Prostate gland (tissue), 2 donors: ENCODE results near the gene CXADR. TPM values are rescaled to one million over a fixed set of nuclear protein-coding genes. Genes with fewer than 3 reads are reported as not detected.

ENCODE experiments used
- DNase-seq: peaks from one replicate; pipeline ENCODE4 v3.0.0-alpha.2; 2019; ENCODE audit warnings: low spot score
- H3K27ac ChIP-seq, 2 donors: fragments of 200-600 bp; sonication (generic); 2 replicates each; pipeline ENCODE4 v1.5.1; 2017 to 2019
- H3K27me3 ChIP-seq: fragments of 200-600 bp; sonication (generic); replicated peaks from 2 replicates; pipeline ENCODE4 v1.5.1; 2019; ENCODE audit not compliant: insufficient read depth
- H3K36me3 ChIP-seq, 2 donors: fragments of 200-600 bp; sonication (generic); 1 replicate in 1 of 2; 2 replicates in 1 of 2; pipeline versions ENCODE4 v1.5.1 to v1.8.1; 2017 to 2019
- H3K4me1 ChIP-seq: fragments of 200-600 bp; sonication (generic); replicated peaks from 2 replicates; pipeline ENCODE4 v1.5.1; 2019
- H3K4me3 ChIP-seq, 2 donors: fragments of 200-600 bp; sonication (generic); 2 replicates each; pipeline ENCODE4 v1.5.1; 2017 to 2019
- H3K9me3 ChIP-seq: fragments of 200-600 bp; sonication (generic); 2 replicates; pipeline ENCODE4 v1.5.1; 2017
- CTCF ChIP-seq, 4 experiments: fragments of 200-600 bp in 2 of 4; fragments of 450-650 bp in 2 of 4; sonication (generic) in 2 of 4; IDR thresholded peaks; 1 replicate in 3 of 4; 2 replicates in 1 of 4; pipeline ENCODE4 v1.5.1; 2016 to 2019; ENCODE audit warnings: antibody characterized with exemption in 4 of 4, mild to moderate bottlenecking in 2 of 4, moderate library complexity in 2 of 4
- POLR2A ChIP-seq: fragments of 450-650 bp; IDR thresholded peaks from one replicate; pipeline ENCODE4 v1.6.1; 2016; ENCODE audit warnings: antibody characterized with exemption, mild to moderate bottlenecking
- POLR2AphosphoS5 ChIP-seq: sonication (generic); formaldehyde crosslinking; IDR thresholded peaks from one replicate; pipeline ENCODE4 v1.6.1; 2017; ENCODE audit warnings: antibody characterized with exemption
- WGBS: methylation state at CpG from one replicate; pipeline ENCODE4 v1.1.5; 2018; 5-methylcytosine and 5-hydroxymethylcytosine counted together
- intact Hi-C: fragments of 100-400 bp; cut with DNase I; formaldehyde crosslinking; loops from one replicate; pipeline ENCODE4 v1.14.2; 2022
- total RNA-seq, 2 donors: library from RNA; depleted of rRNA; stranded (reverse); fragments of >200 nt; gene quantifications; one replicate each; pipeline ENCODE4 v1.1.0, GENCODE V29; 2016

Gene CXADR
- total RNA-seq, 2 donors from 2014 or later, result 93.0 to 127 TPM

GRCh38 chr21:17598437-17598836 lies 85.6 kb downstream of the CXADR start:
- no peak for TF ChIP-seq POLR2A
- no peaks in the 10 kb centered on the region for H3K9me3 ChIP-seq
- H3K36me3 ChIP-seq, result no peaks in the 10 kb centered on the region
- DNase-seq, result no peak
- H3K27me3 ChIP-seq, result no peaks in the 10 kb centered on the region
- no peak overlapping the region for H3K4me3 ChIP-seq
- H3K27ac ChIP-seq, result no peak overlapping the region
- intact Hi-C loops, result no loop called here
- WGBS, result 95% methylated on average over 3 of the region's 3 CpGs
- no peaks in the 10 kb centered on the region for H3K4me1 ChIP-seq

GRCh38 chr21:17602874-17603273 lies 90.0 kb downstream of the CXADR start:
- H3K4me3 ChIP-seq, result no peak overlapping the region
- intact Hi-C loops, result no loop called here
- H3K27ac ChIP-seq, result no peak overlapping the region
- 52% methylated on average over 3 of the region's 3 CpGs for WGBS
- H3K36me3 ChIP-seq, result no peaks in the 10 kb centered on the region
- TF ChIP-seq CTCF (IDR thresholded peaks at IDR 0.05), result no peak
- no peak for TF ChIP-seq POLR2AphosphoS5
- TF ChIP-seq POLR2A, result no peak
- no peaks in the 10 kb centered on the region for H3K4me1 ChIP-seq
- no peak for DNase-seq
- H3K9me3 ChIP-seq, result no peaks in the 10 kb centered on the region
- no peaks in the 10 kb centered on the region for H3K27me3 ChIP-seq

GRCh38 chr21:17607684-17608083 lies 94.8 kb downstream of the CXADR start:
- Histone ChIP-seq H3K36me3 (no peaks in the 10 kb centered on the region), H3K4me1 (no peaks in the 10 kb centered on the region), H3K9me3 (no peaks in the 10 kb centered on the region), H3K27ac (no peak overlapping the region), H3K4me3 (no peak overlapping the region), H3K27me3 (no peaks in the 10 kb centered on the region)
- intact Hi-C loops, result no loop called here
- 50% methylated on average over 2 of the region's 2 CpGs for WGBS
- peak; percentile 44 for DNase-seq
- TF ChIP-seq CTCF (IDR thresholded peaks at IDR 0.05) (no peak), POLR2A (no peak), POLR2AphosphoS5 (peak; percentile 53)

GRCh38 chr21:17609681-17610080 lies 96.8 kb downstream of the CXADR start:
- Histone ChIP-seq H3K27ac (no peak overlapping the region), H3K9me3 (no peaks in the 10 kb centered on the region), H3K4me3 (no peak overlapping the region), H3K4me1 (no peaks in the 10 kb centered on the region), H3K27me3 (no peaks in the 10 kb centered on the region), H3K36me3 (no peaks in the 10 kb centered on the region)
- intact Hi-C loops, result loop anchor here (5.0 kb wide), 1 partner anchor 208 kb away; the partner anchor contains the start of gene C21orf91
- TF ChIP-seq POLR2AphosphoS5 (no peak), POLR2A (no peak), CTCF (IDR thresholded peaks at IDR 0.05) (no peak)
- DNase-seq, result no peak
- WGBS, result 92% methylated on average over 2 of the region's 2 CpGs

GRCh38 chr21:17610911-17611310 lies 98.1 kb downstream of the CXADR start:
- 12% methylated on average over 9 of the region's 9 CpGs for WGBS
- Histone ChIP-seq H3K4me3 (peak overlapping the region; percentile 70 to 80), H3K27ac (peak overlapping the region; percentile 86 to 87), H3K4me1 (no peaks in the 10 kb centered on the region), H3K36me3 (no peaks in the 10 kb centered on the region), H3K9me3 (no peaks in the 10 kb centered on the region), H3K27me3 (no peaks in the 10 kb centered on the region)
- intact Hi-C loops, result loop anchor here (5.0 kb wide), 1 partner anchor 206 kb away; the partner anchor contains the start of gene C21orf91
- peak; percentile 21 for DNase-seq
- TF ChIP-seq POLR2AphosphoS5 (no peak), CTCF (IDR thresholded peaks at IDR 0.05) (no peak), POLR2A (no peak)
